NB4 (cell line): ENCODE data around the gene CLEC2L.

Experiments
- POLR2A ChIP-seq: IDR thresholded peaks from 2 replicates; pipeline ENCODE4 v1.6.1; 2011; ENCODE audit warnings: mild to moderate bottlenecking; ENCODE audit not compliant: insufficient read length; ENCODE audit errors: extremely low read depth
- TF ChIP-seq, protein P1 (sequence below): IDR thresholded peaks from one replicate; pipeline ENCODE4 v1.5.1; 2012; ENCODE audit warnings: low read depth, low read length
- TF ChIP-seq, protein P2 (sequence below): IDR thresholded peaks from 2 replicates; pipeline ENCODE4 v1.6.1; 2011; ENCODE audit warnings: low read depth, low read length

GRCh38 chr7:139570626-139571025 is 47.1 kb downstream of the CLEC2L start:
- no peak for TF ChIP-seq POLR2A
- TF ChIP-seq, protein P1, sequence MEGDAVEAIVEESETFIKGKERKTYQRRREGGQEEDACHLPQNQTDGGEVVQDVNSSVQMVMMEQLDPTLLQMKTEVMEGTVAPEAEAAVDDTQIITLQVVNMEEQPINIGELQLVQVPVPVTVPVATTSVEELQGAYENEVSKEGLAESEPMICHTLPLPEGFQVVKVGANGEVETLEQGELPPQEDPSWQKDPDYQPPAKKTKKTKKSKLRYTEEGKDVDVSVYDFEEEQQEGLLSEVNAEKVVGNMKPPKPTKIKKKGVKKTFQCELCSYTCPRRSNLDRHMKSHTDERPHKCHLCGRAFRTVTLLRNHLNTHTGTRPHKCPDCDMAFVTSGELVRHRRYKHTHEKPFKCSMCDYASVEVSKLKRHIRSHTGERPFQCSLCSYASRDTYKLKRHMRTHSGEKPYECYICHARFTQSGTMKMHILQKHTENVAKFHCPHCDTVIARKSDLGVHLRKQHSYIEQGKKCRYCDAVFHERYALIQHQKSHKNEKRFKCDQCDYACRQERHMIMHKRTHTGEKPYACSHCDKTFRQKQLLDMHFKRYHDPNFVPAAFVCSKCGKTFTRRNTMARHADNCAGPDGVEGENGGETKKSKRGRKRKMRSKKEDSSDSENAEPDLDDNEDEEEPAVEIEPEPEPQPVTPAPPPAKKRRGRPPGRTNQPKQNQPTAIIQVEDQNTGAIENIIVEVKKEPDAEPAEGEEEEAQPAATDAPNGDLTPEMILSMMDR, result no peak
- TF ChIP-seq, protein P2, sequence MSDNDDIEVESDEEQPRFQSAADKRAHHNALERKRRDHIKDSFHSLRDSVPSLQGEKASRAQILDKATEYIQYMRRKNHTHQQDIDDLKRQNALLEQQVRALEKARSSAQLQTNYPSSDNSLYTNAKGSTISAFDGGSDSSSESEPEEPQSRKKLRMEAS, result no peak
